ENCODE measurements around the gene RBP3.

Gene RBP3

GRCh38 chr10:47318706-47319105, 29.5 kb upstream of the RBP3 start:
- DNase-seq (ENCODE audit: low read depth in 2 of 2), result no peak

GRCh38 chr10:47319784-47320183, 28.4 kb upstream of the RBP3 start:
- no peak for DNase-seq (ENCODE audit: low read depth in 2 of 2)

GRCh38 chr10:47320812-47321211, 27.4 kb upstream of the RBP3 start:
- no peak for DNase-seq (ENCODE audit: low read depth in 2 of 2)

GRCh38 chr10:47321521-47322195, 26.5 kb upstream of the RBP3 start:
- DNase-seq (ENCODE audit: low read depth in 2 of 2), result no peak

GRCh38 chr10:47322300-47323061, 25.7 kb upstream of the RBP3 start, which contains the start of gene GDF2:
Gene GDF2, plus strand, starts transcription at chr10:47322454. Its CDS starts 215 bp downstream, at chr10:47322669.
- no peak for DNase-seq (ENCODE audit: low read depth in 2 of 2)

GRCh38 chr10:47323087-47323486, 25.1 kb upstream of the RBP3 start:
- DNase-seq (ENCODE audit: low read depth in 2 of 2), result no peak

GRCh38 chr10:47323636-47324296, 24.4 kb upstream of the RBP3 start:
- no peak for DNase-seq (ENCODE audit: low read depth in 2 of 2)

GRCh38 chr10:47325303-47326291, 22.6 kb upstream of the RBP3 start:
- no peak for DNase-seq (ENCODE audit: low read depth in 2 of 2)

- no peak for DNase-seq (ENCODE audit: low read depth in 2 of 2)
Measured at GRCh38 chr10:47326306-47326926, 21.7 kb upstream of the RBP3 start.

- no peak for DNase-seq (ENCODE audit: low read depth in 2 of 2)
Measured at GRCh38 chr10:47326927-47327330, 21.2 kb upstream of the RBP3 start.

GRCh38 chr10:47329855-47330254, 18.3 kb upstream of the RBP3 start:
- DNase-seq (ENCODE audit: low read depth in 2 of 2), result no peak

- DNase-seq (ENCODE audit: low read depth in 2 of 2), result no peak
Measured at GRCh38 chr10:47330366-47330765, 17.8 kb upstream of the RBP3 start.

- no peak for DNase-seq (ENCODE audit: low read depth in 2 of 2)
Measured at GRCh38 chr10:47330804-47331203, 17.4 kb upstream of the RBP3 start.

- no peak for DNase-seq (ENCODE audit: low read depth in 2 of 2)
Measured at GRCh38 chr10:47331491-47331890, 16.7 kb upstream of the RBP3 start.

GRCh38 chr10:47331954-47332353, 16.2 kb upstream of the RBP3 start:
- DNase-seq (ENCODE audit: low read depth in 2 of 2), result no peak

GRCh38 chr10:47332371-47332770, 15.8 kb upstream of the RBP3 start:
- no peak for DNase-seq (ENCODE audit: low read depth in 2 of 2)

- no peak for DNase-seq (ENCODE audit: low read depth in 2 of 2)
Measured at GRCh38 chr10:47332946-47333345, 15.2 kb upstream of the RBP3 start.

GRCh38 chr10:47333532-47333931, 14.6 kb upstream of the RBP3 start:
- no peak for DNase-seq (ENCODE audit: low read depth in 2 of 2)

GRCh38 chr10:47334466-47335295, 13.5 kb upstream of the RBP3 start:
- no peak for DNase-seq (ENCODE audit: low read depth in 2 of 2)

- no peak for DNase-seq (ENCODE audit: low read depth in 2 of 2)
Measured at GRCh38 chr10:47335906-47336305, 12.3 kb upstream of the RBP3 start.

All from activated CD8-positive, alpha-beta memory T cell treated with anti-CD3 and anti-CD28 coated beads for 4 hours (primary cell).